Measurements from ENCODE around the gene CFB. TPM values are rescaled to one million over a fixed set of nuclear protein-coding genes. Genes with fewer than 3 reads are reported as not detected.

The CFB gene
- total and polyA plus RNA-seq, 2 experiments from 2014 or later: 0.66 to 1.3 TPM

GRCh38 chr6:31947864-31948263 lies 2.0 kb downstream of the CFB start:
- Histone ChIP-seq H3K36me3 (peaks cover 6% of the 10 kb centered on the region), H3K9me3 (ENCODE audit: low read depth) (no peaks in the 10 kb centered on the region), H3K4me3 (no peak overlapping the region), H3K27me3 (no peaks in the 10 kb centered on the region), H3K27ac (no peak overlapping the region), H3K4me1 (ENCODE audit: low read depth) (no peaks in the 10 kb centered on the region)
- TF ChIP-seq CTCF (IDR thresholded peaks at IDR 0.05; ENCODE audit: low read depth, low read length): no peak
- no peak for DNase-seq (ENCODE audit: low read depth in 1 of 2, low spot score in 1 of 2)

- Histone ChIP-seq H3K4me3 (no peak overlapping the region), H3K27ac (no peak overlapping the region), H3K27me3 (no peaks in the 10 kb centered on the region), H3K9me3 (ENCODE audit: low read depth) (no peaks in the 10 kb centered on the region), H3K4me1 (ENCODE audit: low read depth) (no peaks in the 10 kb centered on the region), H3K36me3 (peaks cover 8% of the 10 kb centered on the region)
- DNase-seq (ENCODE audit: low read depth in 1 of 2, low spot score in 1 of 2): no peak
- TF ChIP-seq CTCF (IDR thresholded peaks at IDR 0.05; ENCODE audit: low read depth, low read length): no peak
These were observed 2.4 kb downstream of the CFB start for GRCh38 chr6:31948306-31948705.

- H3K4me3 ChIP-seq: no peak overlapping the region
- no peaks in the 10 kb centered on the region for H3K27me3 ChIP-seq
- H3K9me3 ChIP-seq (ENCODE audit: low read depth): no peaks in the 10 kb centered on the region
- no peak for DNase-seq (ENCODE audit: low read depth in 1 of 2, low spot score in 1 of 2)
- H3K36me3 ChIP-seq: peaks cover 8% of the 10 kb centered on the region
- no peak for TF ChIP-seq CTCF (IDR thresholded peaks at IDR 0.05; ENCODE audit: low read depth, low read length)
- no peaks in the 10 kb centered on the region for H3K4me1 ChIP-seq (ENCODE audit: low read depth)
- no peak overlapping the region for H3K27ac ChIP-seq
These were observed 3.0 kb downstream of the CFB start for GRCh38 chr6:31948753-31949413.

- Histone ChIP-seq H3K9me3 (ENCODE audit: low read depth) (no peaks in the 10 kb centered on the region), H3K36me3 (peaks cover 14% of the 10 kb centered on the region), H3K27me3 (no peaks in the 10 kb centered on the region), H3K4me1 (ENCODE audit: low read depth) (no peaks in the 10 kb centered on the region), H3K27ac (peak overlapping the region; percentile 43), H3K4me3 (no peak overlapping the region)
- DNase-seq (ENCODE audit: low read depth in 1 of 2, low spot score in 1 of 2): no peak
- TF ChIP-seq CTCF (IDR thresholded peaks at IDR 0.05; ENCODE audit: low read depth, low read length): no peak
These were observed 4.1 kb downstream of the CFB start for GRCh38 chr6:31949926-31950548.

GRCh38 chr6:31952140-31952805 lies 6.4 kb downstream of the CFB start:
- DNase-seq (ENCODE audit: low read depth in 1 of 2, low spot score in 1 of 2): peak; percentile 76 to 79
- peak; percentile 89 for TF ChIP-seq CTCF (IDR thresholded peaks at IDR 0.05; ENCODE audit: low read depth, low read length)
- Histone ChIP-seq H3K36me3 (peaks cover 23% of the 10 kb centered on the region), H3K4me3 (no peak overlapping the region), H3K27me3 (no peaks in the 10 kb centered on the region), H3K4me1 (ENCODE audit: low read depth) (no peaks in the 10 kb centered on the region), H3K27ac (peak overlapping the region; percentile 30), H3K9me3 (ENCODE audit: low read depth) (no peaks in the 10 kb centered on the region)
